GM19467 (cell line): ENCODE data around the gene AGAP5.
A peak's percentile ranks its signal among the peaks of the same experiment; 100 is the strongest.
"Not testable (repeated sequence)": the region's sequence is repeated elsewhere in the genome, so short reads cannot be mapped to it uniquely, and the experiment has no call there.

Source experiments
- ATAC-seq: cut with Tn5 transposase; IDR thresholded peaks from one replicate; pipeline ENCODE4 v1.9.1; 2021; ENCODE audit warnings: mild to moderate bottlenecking, moderate library complexity; ENCODE audit not compliant: unreplicated experiment

Gene AGAP5

DNA sequence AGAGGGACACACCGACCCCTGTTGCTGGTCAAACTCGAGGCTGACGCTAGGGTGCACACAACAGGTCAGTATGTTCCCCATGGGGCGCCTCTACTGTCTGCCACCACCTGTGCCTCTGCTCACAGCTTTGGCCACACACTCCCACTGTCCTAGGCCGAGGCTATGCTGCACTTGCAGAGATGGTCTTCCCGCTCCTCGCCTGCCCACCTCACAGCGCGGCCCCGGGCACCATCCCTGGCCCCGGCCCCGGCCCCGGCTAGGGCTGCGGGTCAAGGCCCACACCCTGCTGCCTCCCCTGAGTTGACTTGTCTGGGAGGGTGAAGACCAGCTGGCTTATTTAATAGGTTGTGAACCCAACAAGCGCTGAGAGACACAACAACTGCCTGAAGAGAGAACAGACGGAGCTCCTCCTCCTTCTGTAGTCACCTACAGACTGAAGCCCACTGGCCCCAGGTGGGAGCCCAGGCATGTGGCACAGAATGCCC lies at the start of gene AGAP5:
AGAP5 (minus strand) TSS at position 435 of the 485 bp plus-strand sequence; CDS start at position 81, 354 bp downstream.
- not testable (repeated sequence) for ATAC-seq

GRCh38 chr10:73746721-73747120 lies 48.8 kb upstream of the AGAP5 start:
- ATAC-seq: no peak

- no peak for ATAC-seq
Observed at GRCh38 chr10:73744664-73744975, 46.7 kb upstream of the AGAP5 start.

GRCh38 chr10:73743905-73744663 lies 46.2 kb upstream of the AGAP5 start, which contains the start of gene SEC24C:
Gene SEC24C (plus strand): TSS chr10:73744372. CDS start chr10:73746833, 2,461 bp downstream.
- peak; percentile 86 for ATAC-seq

DNA sequence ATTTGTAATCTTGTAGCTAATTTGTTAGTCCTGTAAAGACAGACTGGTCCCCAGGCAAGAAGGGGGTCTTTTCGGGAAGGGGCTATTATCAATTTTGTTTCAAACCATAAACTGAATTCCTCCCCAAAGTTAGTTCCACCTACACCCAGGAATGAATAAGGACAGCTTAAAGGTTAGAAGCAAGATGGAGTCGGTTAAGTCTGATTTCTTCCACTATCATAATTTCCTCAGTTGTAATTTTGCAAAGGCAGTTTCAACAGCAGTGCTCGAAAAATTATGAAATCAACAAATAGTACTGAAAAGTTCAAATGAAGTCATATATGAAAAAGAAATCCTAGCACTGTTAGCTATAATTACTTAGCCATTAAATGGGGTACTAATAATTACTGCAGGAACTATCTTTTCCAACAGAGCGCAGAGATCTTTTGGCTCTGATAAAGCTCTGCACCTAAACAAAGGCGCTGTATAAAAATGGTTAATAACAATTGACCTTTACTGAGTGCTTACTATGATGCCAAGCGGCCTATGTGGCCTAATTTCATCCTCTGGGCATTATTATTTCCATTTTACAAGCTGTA lies 45.5 kb upstream of the AGAP5 start:
- ATAC-seq: no peak

GRCh38 chr10:73742454-73742734 lies 44.5 kb upstream of the AGAP5 start:
- ATAC-seq: no peak

GRCh38 chr10:73740501-73741254 lies 42.8 kb upstream of the AGAP5 start:
- not testable (repeated sequence) for ATAC-seq

- no peak for ATAC-seq
Observed at GRCh38 chr10:73734796-73735305, 36.9 kb upstream of the AGAP5 start.

- ATAC-seq: no peak
Observed at GRCh38 chr10:73734028-73734720, 36.3 kb upstream of the AGAP5 start.

GRCh38 chr10:73732931-73733623 lies 35.2 kb upstream of the AGAP5 start:
- ATAC-seq: no peak

GRCh38 chr10:73732426-73732825 lies 34.5 kb upstream of the AGAP5 start:
- no peak for ATAC-seq

DNA sequence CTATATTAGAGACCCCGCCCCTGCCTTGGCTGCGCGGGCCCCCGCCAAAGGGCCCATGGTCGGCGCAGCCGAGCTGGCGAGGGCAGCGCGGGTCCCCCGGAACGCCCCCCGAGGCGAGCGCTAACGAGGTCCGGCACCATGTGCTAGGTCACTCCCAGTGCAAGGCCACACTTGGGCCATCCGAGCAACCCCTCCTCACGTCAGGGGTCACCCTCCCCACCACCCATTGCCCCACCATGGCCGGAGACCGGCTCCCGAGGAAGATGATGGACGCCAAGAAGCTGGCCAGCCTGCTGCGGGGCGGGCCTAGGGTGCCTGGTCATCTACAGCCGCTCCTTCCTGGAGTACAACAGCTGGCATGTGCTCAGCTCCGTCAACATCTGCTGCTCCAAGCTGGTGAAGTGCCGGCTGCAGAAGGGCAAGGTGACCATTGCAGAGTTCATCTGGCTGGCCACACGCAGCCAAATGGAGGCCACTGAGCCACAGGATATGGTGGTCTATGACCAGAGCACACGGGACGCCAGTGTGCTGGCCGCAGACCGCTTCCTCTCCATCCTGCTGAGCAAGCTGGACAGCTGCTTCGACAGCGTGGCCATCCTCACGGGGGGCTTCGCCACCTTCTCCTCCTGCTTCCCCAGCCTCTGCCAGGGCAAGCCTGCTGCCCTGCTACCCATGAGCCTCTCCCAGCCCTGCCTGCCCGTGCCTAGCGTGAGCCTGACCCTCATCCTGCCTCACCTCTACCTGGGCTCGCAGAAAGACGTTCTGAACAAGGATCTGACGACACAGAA lies 33.9 kb upstream of the AGAP5 start:
- no peak for ATAC-seq

DNA sequence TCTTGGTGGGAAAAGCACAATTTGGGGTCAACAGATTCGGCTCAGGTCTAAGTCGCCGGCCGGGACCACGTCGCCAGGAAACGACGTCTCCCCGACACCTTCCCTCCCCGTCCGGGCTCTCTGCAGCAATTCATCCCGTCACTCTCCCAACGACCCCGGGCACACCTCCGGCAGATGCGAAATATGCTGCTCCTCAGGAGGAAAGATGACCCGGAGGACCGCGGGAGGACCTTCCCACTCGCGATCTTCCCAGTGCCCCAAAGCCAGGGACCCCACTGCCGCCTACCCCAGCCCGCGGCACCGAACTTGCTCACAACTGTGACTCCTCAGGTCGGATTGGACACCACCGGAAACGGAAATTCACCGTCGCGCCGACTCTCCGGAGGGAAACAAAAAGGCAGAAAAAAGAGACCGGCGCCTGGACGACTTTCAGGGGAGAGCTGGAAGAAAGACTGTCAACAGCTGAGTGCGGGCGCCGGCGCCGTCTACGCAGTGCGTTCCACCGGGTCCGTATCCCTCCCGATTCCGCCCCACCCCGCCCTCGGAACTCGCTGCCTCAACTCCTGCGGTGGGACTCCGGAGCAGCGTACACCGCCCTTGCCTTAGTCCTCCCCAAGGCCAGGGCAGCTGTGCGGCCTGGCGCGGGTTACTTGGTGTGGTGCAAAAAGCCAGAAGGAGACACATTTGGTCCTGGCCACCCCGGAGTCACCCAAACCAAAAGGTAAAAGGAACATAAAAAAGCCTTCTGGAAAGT lies 32.4 kb upstream of the AGAP5 start:
- peak; percentile 78 for ATAC-seq

GRCh38 chr10:73729781-73730152 lies 31.9 kb upstream of the AGAP5 start:
- not testable (repeated sequence) for ATAC-seq

GRCh38 chr10:73723516-73723915 lies 25.6 kb upstream of the AGAP5 start:
- ATAC-seq: no peak

GRCh38 chr10:73720561-73720960 lies 22.7 kb upstream of the AGAP5 start:
- ATAC-seq: not testable (repeated sequence)

DNA sequence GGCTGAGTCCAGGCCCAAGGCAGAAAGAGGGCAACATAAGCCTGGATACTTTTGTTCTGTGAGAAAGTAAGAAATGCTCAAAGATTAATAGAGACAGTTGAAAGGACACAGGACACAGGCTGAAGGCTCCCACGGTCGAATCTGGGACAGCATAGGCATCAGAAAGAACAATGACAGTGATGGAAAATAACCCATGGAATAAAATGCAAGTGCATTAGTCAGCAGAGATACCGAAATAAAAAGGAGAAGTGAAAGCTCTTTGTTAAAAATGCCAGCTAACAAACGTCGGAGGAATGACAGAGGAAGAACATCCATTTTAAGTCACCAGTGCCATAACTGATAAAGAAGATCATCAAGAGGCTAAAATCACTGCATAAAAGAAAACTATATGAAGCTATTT lies 19.6 kb upstream of the AGAP5 start:
- no peak for ATAC-seq

DNA sequence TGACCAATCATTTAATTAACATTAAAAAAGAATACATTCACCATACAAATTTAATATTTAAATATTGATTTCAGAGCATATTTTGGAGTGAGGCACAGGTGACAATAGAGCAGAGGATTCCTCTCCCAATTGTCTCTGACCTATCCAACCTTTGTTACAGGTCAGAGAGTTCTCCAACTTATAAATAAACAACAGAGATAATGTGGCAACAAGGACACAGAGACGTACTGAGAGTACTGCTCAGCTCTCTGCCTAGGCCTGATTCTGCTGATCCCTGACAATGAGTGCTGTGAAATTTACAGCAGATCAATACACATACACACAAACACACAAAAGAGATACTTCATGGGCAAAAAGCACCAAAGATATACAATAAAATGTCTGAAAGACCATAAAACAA lies 18.3 kb upstream of the AGAP5 start:
- no peak for ATAC-seq
